ENCODE measurements around the gene PPRC1.

Gene PPRC1

GRCh38 chr10:102119417-102120141 is 13.3 kb upstream of the PPRC1 start:
- DNase-seq = peak; percentile 74

GRCh38 chr10:102120142-102120990 is 12.5 kb upstream of the PPRC1 start, which contains the start of gene LDB1:
Gene LDB1 (minus strand): TSS chr10:102120368. CDS start chr10:102120110, 258 bp downstream.
- peak; percentile 76 for DNase-seq

- DNase-seq = no peak
Observed at GRCh38 chr10:102120991-102121738, 11.7 kb upstream of the PPRC1 start.

GRCh38 chr10:102121739-102122372 is 11.0 kb upstream of the PPRC1 start:
- DNase-seq = no peak

- DNase-seq = no peak
Observed at GRCh38 chr10:102122450-102122849, 10.4 kb upstream of the PPRC1 start.

GRCh38 chr10:102123223-102123622 is 9.6 kb upstream of the PPRC1 start:
- DNase-seq = no peak

GRCh38 chr10:102131286-102132170 is 1.3 kb upstream of the PPRC1 start:
- no peak for DNase-seq

GRCh38 chr10:102132193-102132562 is 662 bp upstream of the PPRC1 start:
- DNase-seq = no peak

GRCh38 chr10:102133373-102134195 is 744 bp downstream of the PPRC1 start:
- DNase-seq = peak; percentile 75

GRCh38 chr10:102134416-102134815 is 1.6 kb downstream of the PPRC1 start:
- no peak for DNase-seq

GRCh38 chr10:102135956-102136526 is 3.2 kb downstream of the PPRC1 start:
- no peak for DNase-seq

GRCh38 chr10:102139281-102140110 is 6.7 kb downstream of the PPRC1 start:
- no peak for DNase-seq

GRCh38 chr10:102140218-102140617 is 7.4 kb downstream of the PPRC1 start:
- no peak for DNase-seq

- no peak for DNase-seq
Observed at GRCh38 chr10:102140913-102141540, 8.2 kb downstream of the PPRC1 start.

- no peak for DNase-seq
Observed at GRCh38 chr10:102141583-102142107, 8.8 kb downstream of the PPRC1 start.

- DNase-seq = no peak
Observed at GRCh38 chr10:102146971-102147428, 14.2 kb downstream of the PPRC1 start.

- DNase-seq = no peak
Observed at GRCh38 chr10:102147561-102147960, 14.7 kb downstream of the PPRC1 start.

- DNase-seq = no peak
Observed at GRCh38 chr10:102148275-102148674, 15.4 kb downstream of the PPRC1 start.
